ENCODE measurements around the gene SLC35F2.
"Not testable (repeated sequence)": the region's sequence is repeated elsewhere in the genome, so short reads cannot be mapped to it uniquely, and the experiment has no call there.

Gene SLC35F2

DNA sequence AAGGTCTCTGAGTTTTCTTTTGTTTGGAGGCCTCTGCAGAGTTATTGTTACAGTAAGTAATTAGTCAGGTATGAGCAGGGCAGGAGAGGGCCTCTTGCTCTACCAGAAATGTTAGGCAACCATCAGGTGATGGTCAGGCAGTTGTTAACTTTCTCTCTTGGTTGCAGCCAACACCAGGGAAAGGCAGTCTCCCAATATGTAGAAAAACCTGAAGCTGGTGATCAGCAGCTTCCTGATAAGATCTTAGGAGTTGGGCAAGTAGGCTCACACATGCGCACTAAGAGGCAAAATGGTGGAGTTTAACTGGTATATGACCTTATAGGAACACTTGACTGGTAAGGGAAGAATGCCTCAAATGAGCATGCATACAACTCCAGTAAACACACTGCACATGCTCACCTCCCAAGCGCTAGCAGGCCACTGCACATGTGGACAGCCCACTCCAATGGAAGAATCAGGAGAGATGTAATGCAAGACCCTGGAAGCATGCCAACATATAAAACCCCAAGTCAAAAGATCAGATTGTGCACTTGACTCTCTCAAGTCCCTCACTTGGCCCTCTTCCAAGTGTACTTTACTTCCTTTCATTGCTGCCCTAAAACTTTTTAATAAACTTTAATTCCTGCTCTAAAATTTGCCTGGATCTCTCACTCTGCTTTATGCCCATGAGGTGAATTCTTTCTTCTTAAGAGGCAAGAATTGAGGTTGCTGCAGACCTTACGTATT, 23.7 kb upstream of the SLC35F2 start:
- no peak overlapping the region for H3K27ac ChIP-seq (replicated peaks)
- no peaks in the 10 kb centered on the region for H3K27me3 ChIP-seq (ENCODE audit: insufficient read depth, poor library complexity, severe bottlenecking)
- TF ChIP-seq, protein P1, sequence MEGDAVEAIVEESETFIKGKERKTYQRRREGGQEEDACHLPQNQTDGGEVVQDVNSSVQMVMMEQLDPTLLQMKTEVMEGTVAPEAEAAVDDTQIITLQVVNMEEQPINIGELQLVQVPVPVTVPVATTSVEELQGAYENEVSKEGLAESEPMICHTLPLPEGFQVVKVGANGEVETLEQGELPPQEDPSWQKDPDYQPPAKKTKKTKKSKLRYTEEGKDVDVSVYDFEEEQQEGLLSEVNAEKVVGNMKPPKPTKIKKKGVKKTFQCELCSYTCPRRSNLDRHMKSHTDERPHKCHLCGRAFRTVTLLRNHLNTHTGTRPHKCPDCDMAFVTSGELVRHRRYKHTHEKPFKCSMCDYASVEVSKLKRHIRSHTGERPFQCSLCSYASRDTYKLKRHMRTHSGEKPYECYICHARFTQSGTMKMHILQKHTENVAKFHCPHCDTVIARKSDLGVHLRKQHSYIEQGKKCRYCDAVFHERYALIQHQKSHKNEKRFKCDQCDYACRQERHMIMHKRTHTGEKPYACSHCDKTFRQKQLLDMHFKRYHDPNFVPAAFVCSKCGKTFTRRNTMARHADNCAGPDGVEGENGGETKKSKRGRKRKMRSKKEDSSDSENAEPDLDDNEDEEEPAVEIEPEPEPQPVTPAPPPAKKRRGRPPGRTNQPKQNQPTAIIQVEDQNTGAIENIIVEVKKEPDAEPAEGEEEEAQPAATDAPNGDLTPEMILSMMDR (IDR thresholded peaks at IDR 0.05; ENCODE audit: insufficient read depth, low read length): no peak
- TF ChIP-seq SPI1 (IDR thresholded peaks at IDR 0.05; ENCODE audit: borderline replicate concordance, low read depth) (no peak), POLR2AphosphoS5 (IDR thresholded peaks at IDR 0.05; ENCODE audit: low read depth) (no peak), GABPA (IDR thresholded peaks at IDR 0.05; ENCODE audit: low read depth) (no peak)
- TF ChIP-seq, protein P2, sequence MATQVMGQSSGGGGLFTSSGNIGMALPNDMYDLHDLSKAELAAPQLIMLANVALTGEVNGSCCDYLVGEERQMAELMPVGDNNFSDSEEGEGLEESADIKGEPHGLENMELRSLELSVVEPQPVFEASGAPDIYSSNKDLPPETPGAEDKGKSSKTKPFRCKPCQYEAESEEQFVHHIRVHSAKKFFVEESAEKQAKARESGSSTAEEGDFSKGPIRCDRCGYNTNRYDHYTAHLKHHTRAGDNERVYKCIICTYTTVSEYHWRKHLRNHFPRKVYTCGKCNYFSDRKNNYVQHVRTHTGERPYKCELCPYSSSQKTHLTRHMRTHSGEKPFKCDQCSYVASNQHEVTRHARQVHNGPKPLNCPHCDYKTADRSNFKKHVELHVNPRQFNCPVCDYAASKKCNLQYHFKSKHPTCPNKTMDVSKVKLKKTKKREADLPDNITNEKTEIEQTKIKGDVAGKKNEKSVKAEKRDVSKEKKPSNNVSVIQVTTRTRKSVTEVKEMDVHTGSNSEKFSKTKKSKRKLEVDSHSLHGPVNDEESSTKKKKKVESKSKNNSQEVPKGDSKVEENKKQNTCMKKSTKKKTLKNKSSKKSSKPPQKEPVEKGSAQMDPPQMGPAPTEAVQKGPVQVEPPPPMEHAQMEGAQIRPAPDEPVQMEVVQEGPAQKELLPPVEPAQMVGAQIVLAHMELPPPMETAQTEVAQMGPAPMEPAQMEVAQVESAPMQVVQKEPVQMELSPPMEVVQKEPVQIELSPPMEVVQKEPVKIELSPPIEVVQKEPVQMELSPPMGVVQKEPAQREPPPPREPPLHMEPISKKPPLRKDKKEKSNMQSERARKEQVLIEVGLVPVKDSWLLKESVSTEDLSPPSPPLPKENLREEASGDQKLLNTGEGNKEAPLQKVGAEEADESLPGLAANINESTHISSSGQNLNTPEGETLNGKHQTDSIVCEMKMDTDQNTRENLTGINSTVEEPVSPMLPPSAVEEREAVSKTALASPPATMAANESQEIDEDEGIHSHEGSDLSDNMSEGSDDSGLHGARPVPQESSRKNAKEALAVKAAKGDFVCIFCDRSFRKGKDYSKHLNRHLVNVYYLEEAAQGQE (IDR thresholded peaks at IDR 0.05; ENCODE audit: insufficient replicate concordance, low read depth): no peak
- no peak overlapping the region for H3K4me3 ChIP-seq (replicated peaks; ENCODE audit: insufficient read depth, low read length)
- peak in 1 of 2 experiments; percentile 14 for DNase-seq (ENCODE audit: low read depth in 1 of 2, low spot score in 1 of 2)

DNA sequence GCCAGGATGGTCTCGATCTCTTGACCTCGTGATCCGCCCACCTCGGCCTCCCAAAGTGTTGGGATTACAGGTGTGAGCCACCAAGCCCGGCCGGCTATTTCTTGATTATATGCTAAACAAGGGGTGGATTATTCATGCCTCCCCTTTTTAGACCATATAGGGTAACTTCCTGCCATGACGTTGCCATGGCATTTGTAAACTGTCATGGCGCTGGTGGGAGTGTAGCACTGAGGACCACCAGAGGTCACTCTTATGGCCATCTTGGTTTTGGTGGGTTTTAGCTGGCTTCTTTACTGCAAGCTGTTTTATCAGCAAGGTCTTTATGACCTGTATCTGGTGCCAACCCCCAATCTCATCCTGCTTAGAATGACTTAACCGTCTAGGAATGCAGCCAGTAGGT, 22.9 kb upstream of the SLC35F2 start:
- not testable (repeated sequence) for H3K4me3 ChIP-seq (replicated peaks; ENCODE audit: insufficient read depth, low read length); H3K27ac ChIP-seq (replicated peaks); DNase-seq (ENCODE audit: low read depth in 1 of 2, low spot score in 1 of 2)

DNA sequence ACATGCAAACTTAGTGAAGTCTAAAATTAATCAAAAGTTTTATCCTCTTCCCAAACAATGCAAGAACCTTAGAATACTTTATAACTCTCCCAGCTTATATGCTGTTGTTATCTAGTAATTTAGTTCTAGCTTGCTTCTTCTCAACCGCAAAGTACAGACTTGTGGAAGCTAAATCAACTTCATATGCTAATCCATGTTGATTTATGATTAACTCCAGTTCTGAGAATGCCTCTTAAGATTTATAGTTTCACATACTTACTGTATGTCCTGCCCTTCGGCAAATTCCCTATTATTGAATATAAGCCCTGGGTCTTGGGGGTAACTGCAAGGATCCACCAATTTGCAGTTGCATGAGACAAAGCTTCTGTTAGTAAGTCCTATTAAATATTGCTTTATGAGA, 17.6 kb upstream of the SLC35F2 start:
- DNase-seq (ENCODE audit: low read depth in 1 of 2, low spot score in 1 of 2): no peak
- Histone ChIP-seq H3K27me3 (ENCODE audit: insufficient read depth, poor library complexity, severe bottlenecking) (no peaks in the 10 kb centered on the region), H3K4me3 (replicated peaks; ENCODE audit: insufficient read depth, low read length) (no peak overlapping the region), H3K27ac (replicated peaks) (no peak overlapping the region)
- no peak for TF ChIP-seq POLR2AphosphoS5 (IDR thresholded peaks at IDR 0.05; ENCODE audit: low read depth)
- TF ChIP-seq, protein P1 (IDR thresholded peaks at IDR 0.05; ENCODE audit: insufficient read depth, low read length): no peak
- no peak for TF ChIP-seq SPI1 (IDR thresholded peaks at IDR 0.05; ENCODE audit: borderline replicate concordance, low read depth)
- TF ChIP-seq, protein P2 (IDR thresholded peaks at IDR 0.05; ENCODE audit: insufficient replicate concordance, low read depth): no peak
- no peak for TF ChIP-seq GABPA (IDR thresholded peaks at IDR 0.05; ENCODE audit: low read depth)

More for the DNA sequence above, 22.9 kb upstream of the SLC35F2 start:
- not testable (repeated sequence) for H3K27me3 ChIP-seq (ENCODE audit: insufficient read depth, poor library complexity, severe bottlenecking)

GRCh38 chr11:107864591-107864990, 6.0 kb upstream of the SLC35F2 start:
- Histone ChIP-seq H3K27ac (replicated peaks) (no peak overlapping the region), H3K27me3 (ENCODE audit: insufficient read depth, poor library complexity, severe bottlenecking) (no peaks in the 10 kb centered on the region), H3K4me3 (replicated peaks; ENCODE audit: insufficient read depth, low read length) (no peak overlapping the region)
- TF ChIP-seq, protein P1 (IDR thresholded peaks at IDR 0.05; ENCODE audit: insufficient read depth, low read length): no peak
- TF ChIP-seq SPI1 (IDR thresholded peaks at IDR 0.05; ENCODE audit: borderline replicate concordance, low read depth): no peak
- TF ChIP-seq GABPA (IDR thresholded peaks at IDR 0.05; ENCODE audit: low read depth): no peak
- TF ChIP-seq, protein P2 (IDR thresholded peaks at IDR 0.05; ENCODE audit: insufficient replicate concordance, low read depth): no peak
- TF ChIP-seq POLR2AphosphoS5 (IDR thresholded peaks at IDR 0.05; ENCODE audit: low read depth): no peak
- DNase-seq (ENCODE audit: low read depth in 1 of 2, low spot score in 1 of 2): no peak
